Coronary artery (tissue), 2 donors: Measurements from ENCODE around the gene LAMB3.

Experiments used
- DNase-seq: peaks from one replicate; pipeline ENCODE4 v3.0.0-alpha.2; 2017; ENCODE audit warnings: low spot score
- H3K27ac ChIP-seq, 2 donors: fragments of 200-600 bp; sonication (generic); one replicate each; pipeline ENCODE4 v1.5.1; 2016 to 2019
- H3K4me3 ChIP-seq: fragments of 200-600 bp; sonication (generic); 2 replicates; pipeline ENCODE4 v1.5.1; 2016; ENCODE audit warnings: mild to moderate bottlenecking, moderate library complexity
- CTCF ChIP-seq: fragments of 200-600 bp; sonication (generic); IDR thresholded peaks from one replicate; pipeline ENCODE4 v1.5.1; 2019; ENCODE audit warnings: antibody characterized with exemption

LAMB3 gene

GRCh38 chr1:209577346-209577745, 74.9 kb downstream of the LAMB3 start:
- H3K27ac ChIP-seq: no peak overlapping the region
- no peak for DNase-seq
- no peak for TF ChIP-seq CTCF
- no peak overlapping the region for H3K4me3 ChIP-seq

GRCh38 chr1:209576392-209577197, 75.6 kb downstream of the LAMB3 start:
- peak; percentile 85 for TF ChIP-seq CTCF
- Histone ChIP-seq H3K4me3 (no peak overlapping the region), H3K27ac (no peak overlapping the region)
- no peak for DNase-seq

GRCh38 chr1:209570743-209571142, 81.5 kb downstream of the LAMB3 start:
- Histone ChIP-seq H3K4me3 (no peak overlapping the region), H3K27ac (no peak overlapping the region)
- no peak for DNase-seq
- TF ChIP-seq CTCF: no peak

GRCh38 chr1:209569455-209570207, 82.6 kb downstream of the LAMB3 start:
- peak; percentile 75 for TF ChIP-seq CTCF
- H3K4me3 ChIP-seq: peak overlapping the region; percentile 45
- H3K27ac ChIP-seq: no peak overlapping the region
- DNase-seq: no peak

- H3K4me3 ChIP-seq: no peak overlapping the region
- no peak for TF ChIP-seq CTCF
These were observed 84.5 kb downstream of the LAMB3 start for GRCh38 chr1:209567698-209568175.

GRCh38 chr1:209565759-209566678, 86.2 kb downstream of the LAMB3 start:
- H3K27ac ChIP-seq: no peak overlapping the region
- no peak for DNase-seq
- no peak for TF ChIP-seq CTCF
- no peak overlapping the region for H3K4me3 ChIP-seq

More at GRCh38 chr1:209567698-209568175, 84.5 kb downstream of the LAMB3 start:
- H3K27ac ChIP-seq: no peak overlapping the region
- no peak for DNase-seq
